ENCODE data around the gene HPGD.

DNA sequence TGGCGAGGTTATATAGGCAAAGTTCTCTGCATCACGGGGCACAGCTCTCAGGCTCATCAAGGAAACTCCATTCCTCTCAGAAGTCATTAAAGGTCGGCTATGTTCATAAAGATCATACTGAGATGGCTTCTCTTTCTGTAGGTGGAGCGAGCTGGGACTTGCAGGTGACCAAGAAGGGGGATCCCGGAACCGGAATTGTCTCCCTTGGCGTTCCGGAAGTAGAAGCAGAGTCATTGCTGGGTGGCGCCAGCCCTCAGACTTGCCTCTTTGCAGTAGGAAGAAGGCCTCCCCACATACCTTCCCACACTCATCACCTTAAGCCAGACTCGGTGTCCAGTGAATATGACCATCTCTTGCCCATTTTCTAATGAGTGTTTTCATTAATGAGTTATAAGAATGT, 17.9 kb upstream of the HPGD start:
- TF ChIP-seq, protein P1, sequence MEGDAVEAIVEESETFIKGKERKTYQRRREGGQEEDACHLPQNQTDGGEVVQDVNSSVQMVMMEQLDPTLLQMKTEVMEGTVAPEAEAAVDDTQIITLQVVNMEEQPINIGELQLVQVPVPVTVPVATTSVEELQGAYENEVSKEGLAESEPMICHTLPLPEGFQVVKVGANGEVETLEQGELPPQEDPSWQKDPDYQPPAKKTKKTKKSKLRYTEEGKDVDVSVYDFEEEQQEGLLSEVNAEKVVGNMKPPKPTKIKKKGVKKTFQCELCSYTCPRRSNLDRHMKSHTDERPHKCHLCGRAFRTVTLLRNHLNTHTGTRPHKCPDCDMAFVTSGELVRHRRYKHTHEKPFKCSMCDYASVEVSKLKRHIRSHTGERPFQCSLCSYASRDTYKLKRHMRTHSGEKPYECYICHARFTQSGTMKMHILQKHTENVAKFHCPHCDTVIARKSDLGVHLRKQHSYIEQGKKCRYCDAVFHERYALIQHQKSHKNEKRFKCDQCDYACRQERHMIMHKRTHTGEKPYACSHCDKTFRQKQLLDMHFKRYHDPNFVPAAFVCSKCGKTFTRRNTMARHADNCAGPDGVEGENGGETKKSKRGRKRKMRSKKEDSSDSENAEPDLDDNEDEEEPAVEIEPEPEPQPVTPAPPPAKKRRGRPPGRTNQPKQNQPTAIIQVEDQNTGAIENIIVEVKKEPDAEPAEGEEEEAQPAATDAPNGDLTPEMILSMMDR (conservative IDR thresholded peaks at IDR 0.05; ENCODE audit: low read depth, low read length): no peak
- TF ChIP-seq EZH2 (IDR thresholded peaks at IDR 0.05; ENCODE audit: borderline replicate concordance, low read depth, low read length, poor library complexity, severe bottlenecking): no peak
